HUES6 (cell line): ENCODE data around the gene FBRSL1.
"Not testable (repeated sequence)": the region's sequence is repeated elsewhere in the genome, so short reads cannot be mapped to it uniquely, and the experiment has no call there.

Source experiments
- H3K27ac ChIP-seq: 2 replicates; pipeline ENCODE4 v1.7.0; 2013; ENCODE audit warnings: low read depth, mild to moderate bottlenecking, low read length, inconsistent platforms
- H3K27me3 ChIP-seq: 2 replicates; pipeline ENCODE4 v1.6.1; 2013; ENCODE audit warnings: low read length; ENCODE audit not compliant: control insufficient read depth, insufficient read depth
- H3K36me3 ChIP-seq: 2 replicates; pipeline ENCODE4 v1.6.1; 2013; ENCODE audit warnings: low read length; ENCODE audit not compliant: control insufficient read depth, insufficient read depth
- H3K4me1 ChIP-seq: 2 replicates; pipeline ENCODE4 v1.6.1; 2013; ENCODE audit warnings: low read length; ENCODE audit not compliant: control insufficient read depth, insufficient read depth
- H3K4me3 ChIP-seq: 2 replicates; pipeline ENCODE4 v1.5.1; 2013; ENCODE audit warnings: low read depth, low read length
- H3K9ac ChIP-seq: one replicate; pipeline ENCODE4 v1.6.1; 2013; ENCODE audit warnings: mild to moderate bottlenecking, low read length
- H3K9me3 ChIP-seq: 2 replicates; pipeline ENCODE4 v1.6.1; 2013; ENCODE audit warnings: low read depth, low read length; ENCODE audit not compliant: control insufficient read depth, insufficient read depth

FBRSL1 gene

DNA sequence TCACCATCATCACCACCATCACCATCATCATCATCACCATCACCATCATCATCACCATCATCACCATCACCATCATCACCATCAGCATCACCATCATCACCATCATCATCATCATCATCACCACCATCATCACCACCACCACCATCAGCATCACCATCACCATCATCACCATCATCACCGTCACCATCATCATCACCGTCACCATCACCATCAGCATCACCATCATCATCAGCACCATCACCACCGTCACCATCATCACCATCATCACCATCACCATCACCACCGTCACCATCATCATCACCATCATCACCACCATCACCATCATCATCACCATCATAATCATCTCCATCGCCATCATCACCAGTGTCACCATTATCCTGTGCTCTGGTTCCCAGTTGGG, 25.6 kb upstream of the FBRSL1 start:
- Histone ChIP-seq H3K27me3 (peaks cover 73% of the 10 kb centered on the region), H3K9me3 (peaks cover 17% of the 10 kb centered on the region)
- not testable (repeated sequence) for H3K4me1 ChIP-seq, H3K36me3 ChIP-seq, H3K4me3 ChIP-seq, H3K9ac ChIP-seq, H3K27ac ChIP-seq

DNA sequence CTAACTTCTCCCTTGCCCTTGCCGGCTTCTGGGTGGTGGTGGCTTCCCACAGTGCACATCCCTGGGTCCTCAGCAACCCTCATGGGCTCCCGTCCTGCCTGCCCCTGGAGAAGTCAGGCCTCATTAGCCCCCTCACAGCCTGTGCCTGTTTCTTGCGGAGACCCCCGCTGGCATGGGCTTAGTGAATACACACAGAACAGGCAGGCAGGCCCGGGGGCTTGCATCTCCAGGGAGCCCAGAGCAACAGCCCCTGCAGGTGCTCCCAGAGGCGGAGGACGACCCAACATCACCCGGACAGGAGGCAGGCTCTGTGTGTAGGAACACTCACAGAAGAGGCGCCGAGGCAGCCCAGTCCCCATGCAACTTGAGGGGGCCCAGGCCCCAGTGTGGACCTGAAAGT, 25.1 kb upstream of the FBRSL1 start:
- no peaks in the 10 kb centered on the region for H3K36me3 ChIP-seq
- H3K9ac ChIP-seq: no peak overlapping the region
- H3K4me3 ChIP-seq: no peak overlapping the region
- peaks cover 17% of the 10 kb centered on the region for H3K9me3 ChIP-seq
- H3K4me1 ChIP-seq: peaks cover 9% of the 10 kb centered on the region; the same call in 1 of the 2 replicates
- no peak overlapping the region for H3K27ac ChIP-seq
- H3K27me3 ChIP-seq: peaks cover 73% of the 10 kb centered on the region

DNA sequence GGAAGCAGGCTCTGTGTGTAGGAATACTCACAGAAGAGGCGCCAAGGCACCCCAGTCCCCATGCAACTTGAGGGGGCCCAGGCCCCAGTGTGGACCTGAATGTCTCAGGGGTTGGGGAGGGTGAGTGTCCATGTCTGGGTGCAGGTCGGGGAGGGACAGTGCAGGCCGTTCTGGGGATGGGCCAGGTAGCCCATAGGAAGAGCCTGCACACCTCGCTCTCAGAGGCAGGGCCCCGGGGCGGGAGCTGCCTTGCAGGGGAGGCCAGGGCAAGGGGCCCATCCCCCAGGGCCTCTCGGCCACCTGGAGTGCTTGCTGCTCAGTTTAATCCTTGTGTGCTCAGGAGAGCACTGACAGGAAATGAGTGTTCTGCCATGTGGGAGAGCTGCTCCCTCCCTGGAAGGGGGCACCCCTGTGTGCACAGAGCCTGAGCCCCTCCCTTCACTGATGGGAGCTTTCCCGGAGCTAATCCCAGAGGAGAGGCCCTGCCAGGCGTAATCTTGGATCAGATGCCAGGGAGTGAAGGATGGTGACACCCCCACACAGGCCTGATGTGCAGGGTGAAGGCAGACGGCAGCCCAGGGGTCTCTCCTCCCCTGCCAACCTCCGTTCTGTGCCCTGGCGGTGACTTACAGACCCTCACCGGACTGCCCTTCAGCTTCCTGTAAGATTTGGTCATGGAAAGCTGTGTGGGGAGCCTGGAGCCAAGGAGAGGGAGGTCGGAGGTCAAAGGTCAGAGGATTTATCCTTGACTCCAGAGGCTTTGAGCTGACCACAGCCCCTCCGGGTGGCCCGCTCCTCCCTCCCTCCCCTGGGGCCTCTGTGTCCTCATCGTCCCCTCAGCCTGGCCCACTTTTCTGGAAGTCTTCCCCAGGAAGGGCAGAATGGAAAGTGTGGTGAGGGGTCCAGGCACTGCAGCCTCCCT, 24.4 kb upstream of the FBRSL1 start:
- Histone ChIP-seq H3K4me3 (no peak overlapping the region), H3K27ac (no peak overlapping the region), H3K9ac (no peak overlapping the region), H3K4me1 (peaks cover 9% of the 10 kb centered on the region; the same call in 1 of the 2 replicates), H3K36me3 (no peaks in the 10 kb centered on the region), H3K27me3 (peaks cover 69% of the 10 kb centered on the region), H3K9me3 (peaks cover 14% of the 10 kb centered on the region)

DNA sequence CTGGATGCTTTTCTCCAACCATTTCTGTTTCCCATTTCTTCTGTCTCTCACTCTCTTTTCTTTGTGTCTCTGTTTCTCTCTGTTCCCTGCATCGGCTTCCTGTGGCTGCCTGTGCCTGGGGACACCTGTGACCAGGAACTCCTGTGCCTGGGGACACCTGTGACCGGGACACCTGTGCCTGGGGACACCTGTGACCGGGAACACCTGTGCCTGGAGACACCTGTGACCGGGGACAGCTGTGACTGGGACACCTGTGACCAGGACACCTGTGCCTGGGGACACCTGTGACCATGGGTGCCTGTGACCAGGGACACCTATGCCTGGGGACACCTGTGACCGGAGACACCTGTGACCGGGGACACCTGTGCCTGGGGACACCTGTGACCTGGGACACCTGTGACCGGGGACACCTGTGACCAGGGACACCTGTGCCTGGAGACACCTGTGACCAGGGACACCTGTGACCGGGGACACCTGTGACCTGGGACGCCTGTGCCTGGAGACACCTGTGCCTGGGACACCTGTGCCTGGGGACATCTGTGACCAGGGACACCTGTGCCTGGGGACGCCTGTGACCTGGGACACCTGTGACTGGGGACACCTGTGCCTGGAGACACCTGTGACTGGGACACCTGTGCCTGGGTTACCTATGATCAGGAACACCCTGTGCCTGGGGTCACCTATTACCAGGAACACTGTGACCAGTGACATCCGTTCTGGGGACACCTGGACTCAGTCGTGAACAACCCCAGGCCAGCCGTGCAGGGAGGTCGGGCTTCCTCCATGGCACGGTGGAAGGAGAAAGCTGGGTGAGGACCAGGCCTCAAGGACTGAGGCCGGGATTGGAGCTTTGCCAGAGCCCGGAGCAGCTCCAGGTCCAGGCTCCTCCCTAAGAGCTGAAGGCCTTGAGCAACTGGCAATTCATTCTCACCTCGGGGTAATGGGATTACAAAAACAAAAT, 23.4 kb upstream of the FBRSL1 start:
- Histone ChIP-seq H3K9ac (no peak overlapping the region), H3K9me3 (peaks cover 14% of the 10 kb centered on the region; the same call in 1 of the 2 replicates), H3K4me3 (no peak overlapping the region), H3K4me1 (peaks cover 9% of the 10 kb centered on the region; the same call in 1 of the 2 replicates), H3K36me3 (no peaks in the 10 kb centered on the region), H3K27ac (no peak overlapping the region), H3K27me3 (peaks cover 70% of the 10 kb centered on the region)

DNA sequence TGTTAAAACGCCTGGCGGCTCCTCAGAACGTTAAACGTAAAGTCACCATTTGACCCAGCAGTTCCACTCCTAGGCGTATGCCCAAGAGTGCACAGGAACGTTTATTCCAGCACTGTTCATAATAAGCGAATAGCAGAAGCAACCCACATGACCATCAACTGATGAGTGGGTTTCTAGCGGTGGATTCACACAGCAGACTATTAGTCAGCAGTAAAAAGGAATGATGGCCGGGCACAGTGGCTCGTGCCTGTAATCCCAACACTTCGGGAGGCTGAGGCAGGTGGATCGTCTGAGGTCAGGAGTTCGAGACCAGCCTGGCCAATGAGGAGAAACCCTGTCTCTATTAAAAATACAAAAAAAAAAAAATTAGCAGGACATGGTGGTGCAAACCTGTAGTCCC, 22.4 kb upstream of the FBRSL1 start:
- Histone ChIP-seq H3K27ac (no peak overlapping the region), H3K27me3 (peaks cover 70% of the 10 kb centered on the region), H3K36me3 (no peaks in the 10 kb centered on the region), H3K4me3 (no peak overlapping the region), H3K9me3 (peaks cover 14% of the 10 kb centered on the region; the same call in 1 of the 2 replicates), H3K9ac (no peak overlapping the region), H3K4me1 (peaks cover 9% of the 10 kb centered on the region; the same call in 1 of the 2 replicates)

DNA sequence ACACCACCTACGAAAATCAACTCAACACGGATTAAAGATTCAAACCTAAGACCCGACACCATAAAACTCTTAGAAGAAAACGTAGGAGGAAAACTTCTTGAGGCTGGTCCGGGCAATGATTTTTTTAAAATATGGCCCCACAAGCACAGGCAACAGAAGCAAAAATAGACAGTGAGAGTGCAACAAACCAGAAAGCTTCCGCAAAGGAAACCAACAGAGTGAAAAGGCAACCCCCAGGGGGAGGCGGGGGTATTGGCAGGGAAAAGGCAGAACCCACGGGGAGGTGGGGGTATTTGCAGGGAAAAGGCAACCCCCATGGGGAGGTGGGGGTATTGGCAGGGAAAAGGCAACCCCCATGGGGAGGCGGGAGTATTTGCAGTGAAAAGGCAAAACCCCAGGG, 20.5 kb upstream of the FBRSL1 start:
- Histone ChIP-seq H3K36me3 (no peaks in the 10 kb centered on the region), H3K4me3 (no peak overlapping the region), H3K9ac (no peak overlapping the region), H3K27me3 (peaks cover 57% of the 10 kb centered on the region), H3K27ac (no peak overlapping the region), H3K4me1 (peaks cover 9% of the 10 kb centered on the region; the same call in 1 of the 2 replicates), H3K9me3 (peaks cover 2% of the 10 kb centered on the region; the same call in 1 of the 2 replicates)

DNA sequence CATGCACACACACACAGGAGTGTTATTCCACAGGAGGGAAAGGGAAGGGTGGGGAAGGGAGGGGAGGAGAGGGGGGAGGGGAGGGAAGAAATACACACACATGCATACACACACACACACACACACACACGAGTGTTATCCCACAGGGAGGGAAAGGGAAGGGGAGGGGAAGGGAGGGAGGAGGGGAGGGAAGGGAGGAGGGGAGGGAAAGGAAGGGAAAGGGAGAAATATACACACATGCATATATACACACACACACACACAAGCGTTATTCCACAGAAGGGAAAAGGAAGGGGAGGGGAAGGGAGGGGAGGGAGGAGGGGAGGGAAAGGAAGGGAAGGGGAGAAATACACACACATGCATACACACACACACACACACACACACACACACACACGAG, 19.6 kb upstream of the FBRSL1 start:
- H3K27ac ChIP-seq: no peak overlapping the region

DNA sequence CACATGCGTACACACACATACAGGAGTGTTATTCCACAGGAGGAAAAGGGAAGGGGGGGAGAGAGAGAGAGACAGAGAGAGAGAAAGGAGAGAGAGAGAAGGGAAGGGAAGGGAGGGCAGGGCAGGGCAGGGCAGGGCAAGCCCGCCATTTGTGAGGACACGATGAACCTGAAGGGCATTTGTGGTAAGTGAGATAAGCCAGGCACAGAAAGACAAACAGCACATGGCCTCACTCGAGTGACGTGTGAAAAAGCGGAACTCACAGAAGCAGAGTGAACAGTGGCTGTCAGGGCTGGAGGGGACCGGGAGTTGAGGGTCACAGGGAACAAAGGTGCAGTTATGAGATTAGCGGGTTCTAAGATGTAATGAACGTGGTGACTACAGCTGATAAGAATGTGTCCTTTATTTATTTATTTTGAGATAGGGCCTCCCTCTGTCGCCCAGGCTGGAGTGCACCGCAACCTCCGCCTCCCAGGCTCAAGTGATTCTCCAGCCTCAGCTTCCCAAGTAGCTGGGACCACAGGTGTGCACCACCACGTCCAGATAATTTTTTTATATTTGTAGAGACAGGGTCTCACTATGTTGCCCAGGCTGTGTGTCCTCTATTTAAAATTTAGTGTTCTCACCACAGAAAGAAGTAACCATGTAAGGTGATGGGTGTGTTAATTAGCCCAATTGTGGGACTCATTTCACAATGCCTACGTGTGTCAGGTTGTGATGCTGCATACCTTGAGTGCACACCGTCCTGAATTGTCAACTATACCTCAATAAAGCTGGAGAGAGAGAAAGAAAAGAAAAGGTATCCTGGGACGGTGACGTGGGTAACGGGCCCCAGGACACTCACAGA, 18.7 kb upstream of the FBRSL1 start:
- peaks cover 7% of the 10 kb centered on the region; the same call in 1 of the 2 replicates for H3K9me3 ChIP-seq
- no peaks in the 10 kb centered on the region for H3K4me1 ChIP-seq
- H3K4me3 ChIP-seq: no peak overlapping the region
- H3K27me3 ChIP-seq: peaks cover 46% of the 10 kb centered on the region
- no peaks in the 10 kb centered on the region for H3K36me3 ChIP-seq
- H3K27ac ChIP-seq: no peak overlapping the region
- no peak overlapping the region for H3K9ac ChIP-seq

More for the DNA sequence above, 19.6 kb upstream of the FBRSL1 start:
- no peaks in the 10 kb centered on the region for H3K36me3 ChIP-seq
- H3K4me1 ChIP-seq: peaks cover 6% of the 10 kb centered on the region; the same call in 1 of the 2 replicates
- H3K9ac ChIP-seq: no peak overlapping the region
- no peak overlapping the region for H3K4me3 ChIP-seq
- peaks cover 52% of the 10 kb centered on the region for H3K27me3 ChIP-seq
- H3K9me3 ChIP-seq: 0 out of 2 replicates have a peak, but pooled peaks cover 1% of the 10 kb centered on the region

DNA sequence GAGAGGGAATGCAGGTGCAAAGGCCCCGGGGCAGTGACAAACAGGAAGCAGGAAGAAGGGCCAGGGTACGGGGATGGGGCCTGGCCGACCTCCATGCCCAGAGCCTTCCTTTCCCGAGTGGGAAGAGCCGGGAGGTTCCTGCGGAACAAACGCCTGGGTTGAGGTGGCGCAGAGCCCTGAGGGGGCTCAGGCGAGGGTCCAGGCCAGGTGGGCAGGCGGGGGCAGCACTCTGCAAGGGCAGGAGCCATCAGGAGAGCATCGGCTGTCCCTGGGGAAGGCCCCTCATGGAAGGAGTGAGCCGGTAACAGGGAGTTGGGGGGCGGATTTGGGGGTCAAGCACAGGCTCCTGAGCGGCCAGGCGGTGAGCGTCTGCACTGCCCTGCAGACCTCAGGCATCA, 18.1 kb upstream of the FBRSL1 start:
- Histone ChIP-seq H3K36me3 (no peaks in the 10 kb centered on the region), H3K9me3 (peaks cover 7% of the 10 kb centered on the region; the same call in 1 of the 2 replicates), H3K27ac (no peak overlapping the region), H3K9ac (no peak overlapping the region), H3K27me3 (peaks cover 46% of the 10 kb centered on the region), H3K4me1 (no peaks in the 10 kb centered on the region), H3K4me3 (no peak overlapping the region)

DNA sequence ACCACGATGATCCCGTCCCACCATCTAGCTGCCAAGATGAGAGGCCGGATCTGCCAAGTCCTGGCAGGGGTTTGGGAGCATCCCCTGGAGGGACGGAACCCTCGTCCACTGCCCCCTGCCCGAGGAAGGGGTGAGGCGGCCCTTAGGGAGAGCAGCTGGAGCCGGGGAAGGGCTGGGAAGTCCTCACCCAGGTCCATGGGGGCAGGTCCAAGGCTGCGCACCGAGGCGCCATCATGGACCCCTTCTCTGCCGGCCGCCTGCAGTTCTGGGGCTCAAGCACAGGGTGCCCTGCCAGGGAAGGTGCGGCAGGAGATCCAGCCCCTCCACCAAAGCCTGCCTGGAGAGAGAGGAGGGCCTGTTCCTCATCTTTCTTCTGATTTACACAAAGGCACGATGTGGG, 17.6 kb upstream of the FBRSL1 start:
- H3K4me3 ChIP-seq: no peak overlapping the region
- H3K36me3 ChIP-seq: no peaks in the 10 kb centered on the region
- peaks cover 7% of the 10 kb centered on the region; the same call in 1 of the 2 replicates for H3K9me3 ChIP-seq
- no peak overlapping the region for H3K27ac ChIP-seq
- H3K27me3 ChIP-seq: peaks cover 43% of the 10 kb centered on the region
- H3K4me1 ChIP-seq: no peaks in the 10 kb centered on the region
- H3K9ac ChIP-seq: no peak overlapping the region
